Ecto neural progenitor cell (in vitro differentiated cells): ENCODE measurements around the gene LRRC3C.
A peak's percentile ranks its signal among the peaks of the same experiment; 100 is the strongest.
"Not testable (repeated sequence)": the region's sequence is repeated elsewhere in the genome, so short reads cannot be mapped to it uniquely, and the experiment has no call there.

ENCODE experiments used
- DNase-seq: peaks from one replicate; pipeline ENCODE4 v3.0.0-alpha.2; 2018; ENCODE audit warnings: low spot score

LRRC3C gene

DNA sequence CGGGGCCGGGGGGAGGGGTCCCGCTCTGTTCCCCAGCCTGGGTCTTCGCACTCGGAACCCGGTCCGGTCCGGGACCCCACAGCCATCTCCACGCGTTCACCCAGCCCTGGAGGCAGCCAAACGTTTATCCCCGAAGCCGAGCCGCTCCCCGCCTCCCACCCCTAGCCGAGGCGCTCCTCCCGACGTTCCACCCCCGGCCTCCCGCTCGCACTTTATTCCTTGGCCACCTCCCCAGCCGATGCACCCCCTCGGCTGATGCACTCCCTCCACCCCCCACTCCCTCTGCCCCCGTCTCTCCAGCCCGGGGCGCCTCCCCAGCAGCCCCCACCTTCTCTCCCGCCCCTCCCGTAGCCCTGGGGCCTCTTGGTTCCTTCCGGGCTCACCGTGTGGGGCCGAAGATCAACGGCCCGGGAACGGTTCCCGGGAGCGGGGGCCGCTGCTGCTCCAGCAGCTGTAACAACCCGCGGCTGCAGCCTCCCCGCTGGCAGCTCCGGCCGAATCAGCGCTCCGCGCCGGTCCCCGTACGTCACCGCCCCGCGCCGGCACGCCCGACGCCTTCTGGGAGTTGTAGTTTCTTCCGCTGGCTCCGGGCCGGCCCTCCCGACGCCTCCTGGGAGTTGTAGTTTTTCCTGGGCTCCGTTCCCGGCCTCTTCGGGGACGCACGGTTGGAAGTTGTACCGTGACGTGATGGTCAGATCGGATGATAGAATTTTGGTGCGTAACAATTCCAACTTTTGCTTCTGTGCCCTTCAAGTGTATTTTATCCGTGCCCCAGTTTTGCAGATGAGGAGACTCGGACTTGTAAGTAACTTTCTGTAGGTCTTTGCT is at the start of gene LRRC3C, which contains the start of gene ORMDL3:
TSS of gene LRRC3C (plus strand) at position 632 of the 828 bp plus-strand sequence. CDS start 13,792 bp downstream, outside the sequence.
TSS of gene ORMDL3 (minus strand) at position 501 of the 828 bp plus-strand sequence. CDS start 3,398 bp downstream, outside the sequence.
- peak; percentile 100 for DNase-seq

DNA sequence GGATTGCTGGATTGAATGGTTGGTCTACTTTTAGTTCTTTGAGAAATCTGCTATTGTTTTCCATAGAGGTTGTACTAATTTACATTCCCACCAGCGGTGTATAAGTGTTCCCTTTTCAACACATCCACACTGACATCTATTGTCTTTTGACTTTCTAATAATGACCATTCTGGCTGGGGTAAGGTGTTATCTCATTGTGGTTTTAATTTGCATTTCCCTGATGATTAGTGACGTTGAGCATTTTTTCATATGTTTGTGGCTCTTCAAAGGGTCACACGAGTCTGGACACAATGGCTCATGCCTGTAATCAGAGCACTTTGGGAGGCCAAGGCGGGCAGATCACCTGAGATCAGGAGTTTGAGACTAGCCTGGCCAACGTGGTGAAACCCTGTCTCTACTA is 41.4 kb upstream of the LRRC3C start:
- DNase-seq = not testable (repeated sequence)

DNA sequence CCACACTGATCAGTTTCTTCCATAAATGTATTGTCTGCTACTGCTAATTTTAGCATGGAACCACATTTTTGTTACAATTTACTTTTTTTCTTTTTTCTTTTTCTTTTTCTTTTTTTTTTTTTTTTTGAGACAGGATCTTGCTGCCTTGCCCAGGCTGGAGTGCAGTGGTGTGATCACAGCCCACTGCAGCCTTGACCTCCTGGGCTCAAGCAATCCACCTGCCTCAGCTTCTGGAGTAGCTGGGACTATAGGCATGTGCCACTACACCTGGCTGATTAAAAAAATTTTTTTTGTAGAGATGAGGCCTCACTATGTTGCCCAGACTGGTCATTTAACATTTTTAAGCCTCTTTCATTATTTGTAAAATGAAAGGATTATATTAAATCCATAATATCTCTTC is 40.5 kb upstream of the LRRC3C start:
- DNase-seq = no peak

GRCh38 chr17:39889200-39889599 is 38.3 kb upstream of the LRRC3C start:
- DNase-seq = no peak

- no peak for DNase-seq
Observed at GRCh38 chr17:39894681-39895376, 32.7 kb upstream of the LRRC3C start.

DNA sequence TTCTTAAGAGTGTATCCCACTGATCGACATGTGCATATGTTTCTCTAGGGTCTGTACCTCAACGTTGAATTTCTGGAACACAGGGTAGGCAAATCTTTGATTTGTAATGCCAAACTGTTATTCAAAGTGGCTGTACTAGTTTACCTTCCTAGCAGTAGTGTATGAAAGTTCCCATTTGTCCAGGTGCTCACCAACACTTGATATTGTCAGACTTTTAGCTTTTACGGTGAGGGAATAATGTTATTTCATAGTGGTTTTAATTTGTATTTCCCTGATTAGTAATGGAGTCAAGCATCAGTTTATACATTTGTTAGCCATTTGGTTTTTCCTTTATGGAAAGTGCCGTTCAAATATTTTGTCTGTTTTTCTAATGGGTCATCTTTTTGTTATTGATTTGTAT is 29.4 kb upstream of the LRRC3C start:
- DNase-seq = no peak

DNA sequence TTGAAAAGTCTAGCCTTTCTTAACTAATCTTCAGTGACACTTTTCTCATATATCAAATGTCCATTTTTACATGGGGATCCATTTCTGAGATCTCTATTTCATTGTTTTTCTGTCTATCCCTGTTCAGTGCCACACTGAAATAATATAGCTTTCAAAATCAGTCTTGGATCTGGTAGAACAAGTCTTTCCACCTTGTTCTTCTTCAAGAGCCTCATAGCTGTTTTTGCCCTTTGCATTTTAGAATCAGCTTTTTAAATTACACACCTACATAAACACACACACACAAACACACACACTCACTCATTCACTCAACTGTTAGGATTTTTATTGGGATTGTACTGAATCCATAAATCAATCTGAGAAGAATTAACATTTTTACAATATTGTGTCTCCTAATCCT is 28.3 kb upstream of the LRRC3C start:
- DNase-seq = no peak

GRCh38 chr17:39902027-39902426 is 25.5 kb upstream of the LRRC3C start:
- DNase-seq = not testable (repeated sequence)

GRCh38 chr17:39903158-39903884 is 24.2 kb upstream of the LRRC3C start:
- DNase-seq = no peak

GRCh38 chr17:39904990-39905288 is 22.6 kb upstream of the LRRC3C start:
- peak; percentile 34 for DNase-seq

DNA sequence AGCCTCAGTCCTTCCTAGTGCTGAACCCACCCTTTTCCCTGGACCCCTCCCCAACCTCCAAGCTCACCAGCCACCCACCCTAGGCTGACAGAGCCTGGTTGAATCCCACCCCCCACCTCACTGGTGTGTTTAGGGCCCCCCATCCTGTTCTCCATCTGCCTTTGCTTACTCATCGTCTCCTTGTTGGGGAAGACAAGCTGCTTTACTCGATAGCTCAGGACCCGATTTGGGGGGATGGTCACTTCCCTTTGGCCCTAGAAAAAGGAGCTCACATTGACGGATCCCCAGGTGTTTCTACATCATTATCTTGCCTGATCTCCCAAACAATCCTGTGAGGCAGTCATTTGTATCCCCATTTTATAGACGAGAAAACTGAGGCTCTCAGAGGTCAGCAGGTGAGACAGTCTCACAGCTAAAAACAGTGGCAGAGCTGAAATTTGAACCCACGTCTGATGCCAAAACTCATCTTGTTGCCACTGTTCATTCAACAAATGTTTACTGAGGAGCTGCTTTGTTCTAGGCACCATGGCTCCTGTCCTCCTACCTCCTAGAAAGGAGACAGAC is 18.7 kb upstream of the LRRC3C start:
- no peak for DNase-seq

DNA sequence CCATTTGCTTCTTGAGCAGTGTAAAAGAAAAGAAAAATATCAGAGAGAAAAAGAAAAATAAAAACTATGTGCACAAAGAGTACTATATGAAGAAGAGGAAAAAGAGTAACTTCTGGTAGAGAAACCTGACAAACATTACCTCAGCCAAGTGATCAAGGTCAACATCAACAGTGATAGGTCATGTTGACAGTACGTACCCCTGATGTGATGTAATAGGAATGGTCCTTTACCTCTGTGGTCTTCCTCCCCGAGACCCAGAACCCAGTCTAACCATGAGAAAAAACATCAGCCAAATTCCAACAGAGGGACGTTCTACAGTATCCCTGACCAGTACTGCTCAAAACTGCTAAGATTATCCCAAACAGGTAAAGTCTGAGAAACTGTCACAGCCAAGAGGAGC is 13.5 kb upstream of the LRRC3C start:
- DNase-seq = no peak

- DNase-seq = no peak
Observed at GRCh38 chr17:39915559-39915958, 12.0 kb upstream of the LRRC3C start.

- no peak for DNase-seq
Observed at GRCh38 chr17:39916918-39917317, 10.6 kb upstream of the LRRC3C start.

DNA sequence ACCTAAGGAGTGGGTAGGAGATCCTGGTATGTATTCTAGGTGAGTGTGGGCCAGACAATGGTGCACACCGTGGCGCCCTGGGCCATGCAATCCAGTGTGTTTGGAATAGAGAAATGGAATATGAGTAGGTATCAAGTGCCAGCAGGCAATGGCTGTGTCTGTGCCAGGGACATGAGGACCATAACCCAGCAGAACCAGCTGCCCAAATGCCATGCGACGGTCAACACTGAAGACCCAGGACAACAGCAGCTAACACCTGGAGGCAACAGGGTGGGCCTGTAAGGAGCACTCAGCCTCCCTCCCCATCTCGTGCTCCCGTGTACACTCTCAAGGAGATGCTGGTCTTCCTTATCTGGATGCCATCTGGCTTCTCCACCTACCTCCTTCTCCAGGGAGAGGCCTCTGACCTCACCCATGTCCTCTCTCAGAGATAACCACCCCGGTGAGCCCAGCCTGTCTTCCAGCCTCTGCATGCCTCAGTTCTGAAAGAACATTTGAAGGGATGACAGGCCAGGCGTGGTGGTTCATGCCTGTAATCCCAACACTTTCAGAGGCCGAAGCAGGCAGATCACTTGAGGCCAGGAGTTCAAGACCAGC is 8.3 kb upstream of the LRRC3C start:
- no peak for DNase-seq

GRCh38 chr17:39920218-39921210 is 7.0 kb upstream of the LRRC3C start:
- DNase-seq = no peak

GRCh38 chr17:39921323-39921722 is 6.2 kb upstream of the LRRC3C start:
- DNase-seq = no peak

DNA sequence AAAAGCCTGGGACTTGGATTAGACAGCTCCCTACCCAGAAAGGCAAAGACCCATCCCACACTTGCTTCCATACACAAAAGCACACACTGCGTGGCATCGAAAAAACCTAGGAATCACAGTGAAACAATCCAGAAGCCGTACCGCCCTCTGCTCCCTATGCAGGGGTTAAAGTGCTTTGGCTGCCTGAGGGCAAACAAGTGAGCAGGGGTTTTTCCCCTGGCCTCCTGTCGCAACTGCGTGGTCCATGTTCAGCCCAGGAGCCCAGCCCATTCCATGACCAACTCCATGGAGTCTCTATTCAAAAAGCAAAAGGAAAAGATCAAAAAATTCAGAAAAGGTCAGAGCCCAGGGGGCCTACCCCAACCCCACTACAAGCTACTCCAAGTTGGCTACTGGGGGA is 5.5 kb upstream of the LRRC3C start:
- no peak for DNase-seq

- no peak for DNase-seq
Observed at GRCh38 chr17:39923230-39923629, 4.3 kb upstream of the LRRC3C start.

- peak; percentile 65 for DNase-seq
Observed at GRCh38 chr17:39923836-39924690, 3.5 kb upstream of the LRRC3C start.
